ENCODE results near the gene OR6N2. TPM values are rescaled to one million over a fixed set of nuclear protein-coding genes. Genes with fewer than 3 reads are reported as not detected.

Gene OR6N2
- total and polyA plus RNA-seq, 2 donors from 2014 or later, result not detected

Other genes starting within 250 kb of the OR6N2 start
- gene OR6Y1, start 226.8 kb downstream of the OR6N2 start, total RNA-seq, result not detected
- not detected for gene OR6Y1, start 226.8 kb downstream of the OR6N2 start, polyA plus RNA-seq (ENCODE audit: insufficient read depth, low read depth, low replicate concordance)
- not detected for gene OR6P1, start 210.6 kb downstream of the OR6N2 start, total RNA-seq
- not detected for gene OR6P1, start 210.6 kb downstream of the OR6N2 start, polyA plus RNA-seq (ENCODE audit: insufficient read depth, low read depth, low replicate concordance)
- gene OR10X1, start 201.3 kb downstream of the OR6N2 start, total RNA-seq, result not detected
- not detected for gene OR10X1, start 201.3 kb downstream of the OR6N2 start, polyA plus RNA-seq (ENCODE audit: insufficient read depth, low read depth, low replicate concordance)
- gene OR10Z1, start 175.9 kb downstream of the OR6N2 start, total RNA-seq, result not detected
- gene OR10Z1, start 175.9 kb downstream of the OR6N2 start, polyA plus RNA-seq (ENCODE audit: insufficient read depth, low read depth, low replicate concordance), result not detected
- 0.28 TPM for gene SPTA1, start 94.5 kb downstream of the OR6N2 start, total RNA-seq
- not detected for gene SPTA1, start 94.5 kb downstream of the OR6N2 start, polyA plus RNA-seq (ENCODE audit: insufficient read depth, low read depth, low replicate concordance)
- gene OR6K2, start 80.6 kb downstream of the OR6N2 start, total RNA-seq, result not detected
- not detected for gene OR6K2, start 80.6 kb downstream of the OR6N2 start, polyA plus RNA-seq (ENCODE audit: insufficient read depth, low read depth, low replicate concordance)
- gene OR6K3, start 60.5 kb downstream of the OR6N2 start, total RNA-seq, result not detected
- gene OR6K3, start 60.5 kb downstream of the OR6N2 start, polyA plus RNA-seq (ENCODE audit: insufficient read depth, low read depth, low replicate concordance), result not detected
- not detected for gene OR6K6, start 26.5 kb downstream of the OR6N2 start, total RNA-seq
- gene OR6K6, start 26.5 kb downstream of the OR6N2 start, polyA plus RNA-seq (ENCODE audit: insufficient read depth, low read depth, low replicate concordance), result not detected
- not detected for gene OR6N1, start 9.0 kb downstream of the OR6N2 start, total RNA-seq
- not detected for gene OR6N1, start 9.0 kb downstream of the OR6N2 start, polyA plus RNA-seq (ENCODE audit: insufficient read depth, low read depth, low replicate concordance)
- gene MNDA, start 50.1 kb upstream of the OR6N2 start, total RNA-seq, result 8.3 TPM
- 2.6 TPM for gene MNDA, start 50.1 kb upstream of the OR6N2 start, polyA plus RNA-seq (ENCODE audit: insufficient read depth, low read depth, low replicate concordance)
- 3.9 TPM for gene PYHIN1, start 150.3 kb upstream of the OR6N2 start, total RNA-seq
- gene PYHIN1, start 150.3 kb upstream of the OR6N2 start, polyA plus RNA-seq (ENCODE audit: insufficient read depth, low read depth, low replicate concordance), result 0.30 TPM
- 91.8 TPM for gene IFI16, start 228.7 kb upstream of the OR6N2 start, total RNA-seq
- gene IFI16, start 228.7 kb upstream of the OR6N2 start, polyA plus RNA-seq (ENCODE audit: insufficient read depth, low read depth, low replicate concordance), result 30.0 TPM